Stomach (tissue), 4 donors: ENCODE data around the gene NLRC3.

Experiments
- POLR2A ChIP-seq, 4 donors: fragments of 450-650 bp; IDR thresholded peaks; one replicate each; pipeline ENCODE4 v1.6.1; 2016; ENCODE audit warnings: antibody characterized with exemption in 4 of 4, control low read depth in 2 of 4, mild to moderate bottlenecking in 1 of 4, moderate library complexity in 1 of 4
- TF ChIP-seq, protein P1 (sequence below), 7 experiments: fragments of 450-650 bp in 4 of 7; fragments of 200-600 bp in 3 of 7; sonication (generic) in 3 of 7; IDR thresholded peaks; one replicate each; pipeline ENCODE4 v1.5.1; 2016 to 2019; ENCODE audit warnings: antibody characterized with exemption in 7 of 7, control low read depth in 2 of 7, mild to moderate bottlenecking in 1 of 7

DNA sequence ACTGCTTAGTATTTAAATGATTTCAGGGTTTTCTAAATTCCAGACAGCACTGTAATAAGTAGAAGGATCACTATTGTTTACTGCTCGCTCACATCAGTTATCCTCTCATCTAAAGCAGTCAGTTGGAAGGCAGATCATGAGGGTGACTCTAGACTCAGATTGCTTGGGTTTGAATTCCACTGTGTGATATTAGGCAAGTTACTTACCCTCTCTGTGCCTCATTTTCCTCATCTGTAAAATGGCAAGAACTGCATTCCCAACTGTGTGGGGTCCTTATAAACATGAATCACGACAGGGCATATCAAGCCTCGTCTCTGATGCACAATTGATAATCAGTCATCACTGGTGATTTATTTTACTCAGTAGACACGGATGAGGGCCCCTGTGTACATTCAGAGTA, 61.3 kb downstream of the NLRC3 start:
- TF ChIP-seq, protein P1, sequence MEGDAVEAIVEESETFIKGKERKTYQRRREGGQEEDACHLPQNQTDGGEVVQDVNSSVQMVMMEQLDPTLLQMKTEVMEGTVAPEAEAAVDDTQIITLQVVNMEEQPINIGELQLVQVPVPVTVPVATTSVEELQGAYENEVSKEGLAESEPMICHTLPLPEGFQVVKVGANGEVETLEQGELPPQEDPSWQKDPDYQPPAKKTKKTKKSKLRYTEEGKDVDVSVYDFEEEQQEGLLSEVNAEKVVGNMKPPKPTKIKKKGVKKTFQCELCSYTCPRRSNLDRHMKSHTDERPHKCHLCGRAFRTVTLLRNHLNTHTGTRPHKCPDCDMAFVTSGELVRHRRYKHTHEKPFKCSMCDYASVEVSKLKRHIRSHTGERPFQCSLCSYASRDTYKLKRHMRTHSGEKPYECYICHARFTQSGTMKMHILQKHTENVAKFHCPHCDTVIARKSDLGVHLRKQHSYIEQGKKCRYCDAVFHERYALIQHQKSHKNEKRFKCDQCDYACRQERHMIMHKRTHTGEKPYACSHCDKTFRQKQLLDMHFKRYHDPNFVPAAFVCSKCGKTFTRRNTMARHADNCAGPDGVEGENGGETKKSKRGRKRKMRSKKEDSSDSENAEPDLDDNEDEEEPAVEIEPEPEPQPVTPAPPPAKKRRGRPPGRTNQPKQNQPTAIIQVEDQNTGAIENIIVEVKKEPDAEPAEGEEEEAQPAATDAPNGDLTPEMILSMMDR (IDR thresholded peaks at IDR 0.05): no peak
- no peak for TF ChIP-seq POLR2A (IDR thresholded peaks at IDR 0.05)
